H1 (cell line): Measurements from ENCODE around the gene COMMD1. TPM values are rescaled to one million over a fixed set of nuclear protein-coding genes. Genes with fewer than 3 reads are reported as not detected.

Source experiments
- CTCF ChIA-PET: fragments of 300-600 bp; sonication (Branson Sonifier 250); formaldehyde crosslinking; loops from one replicate; lab custom pipeline; 2021; ENCODE audit not compliant: partially characterized antibody; lab: Charles Lee
- POLR2A ChIA-PET: fragments of 300-600 bp; sonication (Branson Sonifier 250); formaldehyde crosslinking; loops from one replicate; lab custom pipeline; 2021; ENCODE audit warnings: inconsistent platforms; ENCODE audit not compliant: partially characterized antibody; lab: Charles Lee
- DNase-seq, 2 experiments: peaks; one replicate each; pipeline versions ENCODE4 v3.0.0 to v3.0.0-alpha.2; 2010 to 2022; ENCODE audit warnings: low spot score in 2 of 2, low read depth in 1 of 2, mixed read lengths in 1 of 2
- FAIRE-seq: peaks from 2 replicates; lab custom pipeline; 2011; peaks lifted over from hg19 to GRCh38; lab: Jason Lieb, UNC
- H2AFZ ChIP-seq: 2 replicates; pipeline ENCODE4 v1.8.1; 2012; ENCODE audit warnings: low read length, inconsistent platforms
- H2AK5ac ChIP-seq: 2 replicates; pipeline ENCODE4 v1.6.1; 2013; ENCODE audit warnings: low read depth, low read length
- H2BK120ac ChIP-seq: replicated peaks from 2 replicates; pipeline ENCODE3; 2013; ENCODE audit warnings: low read depth, low read length, inconsistent platforms
- H2BK12ac ChIP-seq: 2 replicates; pipeline ENCODE4 v1.6.1; 2013; ENCODE audit warnings: low read depth, low read length
- H2BK15ac ChIP-seq: 2 replicates; pipeline ENCODE4 v1.6.1; 2013; ENCODE audit warnings: low read length
- H2BK20ac ChIP-seq: 2 replicates; pipeline ENCODE4 v1.6.1; 2013; ENCODE audit warnings: low read length
- H2BK5ac ChIP-seq: 2 replicates; pipeline ENCODE4 v1.6.1; 2013; ENCODE audit warnings: low read depth, low read length
- H3K14ac ChIP-seq: 2 replicates; pipeline ENCODE4 v1.6.1; 2013; ENCODE audit warnings: inconsistent platforms; ENCODE audit not compliant: insufficient read length
- H3K18ac ChIP-seq: 2 replicates; pipeline ENCODE4 v1.6.1; 2013; ENCODE audit warnings: low read length; ENCODE audit errors: extremely low read depth
- H3K23ac ChIP-seq: 2 replicates; pipeline ENCODE4 v1.6.1; 2013; ENCODE audit warnings: inconsistent platforms; ENCODE audit not compliant: insufficient read length
- H3K23me2 ChIP-seq: 2 replicates; pipeline ENCODE4 v1.6.1; 2013; ENCODE audit warnings: low read depth, low read length
- H3K27ac ChIP-seq: 2 replicates; pipeline ENCODE4 v1.6.1; 2011; ENCODE audit warnings: low read depth, low read length, inconsistent platforms
- H3K27me3 ChIP-seq, 4 experiments: replicated peaks in 1 of 4; 1 replicate in 1 of 4; 2 replicates in 3 of 4; pipeline versions ENCODE4 v1.6.1 to v1.8.1; 2011 to 2013; ENCODE audit warnings: low read length in 3 of 4, mild to moderate bottlenecking in 3 of 4, inconsistent platforms in 2 of 4, mixed read lengths in 2 of 4, moderate library complexity in 1 of 4; ENCODE audit not compliant: control insufficient read depth in 3 of 4, insufficient read depth in 3 of 4; ENCODE audit errors: extremely low read depth in 1 of 4
- H3K36me3 ChIP-seq, 4 experiments: 2 replicates each; pipeline versions ENCODE4 v1.6.1 to v1.8.1; 2011 to 2013; ENCODE audit warnings: mild to moderate bottlenecking in 4 of 4, low read length in 3 of 4, moderate library complexity in 2 of 4, control low read depth in 1 of 4, inconsistent platforms in 1 of 4; ENCODE audit not compliant: insufficient read depth in 4 of 4, control insufficient read depth in 2 of 4
- H3K4ac ChIP-seq: replicated peaks from 2 replicates; pipeline ENCODE3; 2013; ENCODE audit warnings: low read length, low read depth, mixed read lengths, inconsistent platforms; ENCODE audit not compliant: insufficient read length
- H3K4me1 ChIP-seq, 4 experiments: replicated peaks in 1 of 4; 1 replicate in 1 of 4; 2 replicates in 3 of 4; pipeline versions ENCODE4 v1.6.1 to v1.8.1; 2011 to 2013; ENCODE audit warnings: low read length in 3 of 4, inconsistent platforms in 2 of 4, mixed read lengths in 1 of 4; ENCODE audit not compliant: insufficient read depth in 4 of 4, control insufficient read depth in 3 of 4
- H3K4me2 ChIP-seq, 2 experiments: 2 replicates each; pipeline versions ENCODE4 v1.6.1 to v1.8.1; 2011 to 2013; ENCODE audit warnings: low read depth in 2 of 2, low read length in 2 of 2, control low read depth in 1 of 2, inconsistent platforms in 1 of 2, mild to moderate bottlenecking in 1 of 2; ENCODE audit not compliant: insufficient read depth in 1 of 2
- H3K4me3 ChIP-seq, 4 experiments: fragments of 200-600, 300-600 bp in 1 of 4; sonication (generic), shearing (Covaris generic), sonication (Bioruptor Twin) in 1 of 4; 2 replicates each; pipeline versions ENCODE4 v1.5.1 to v1.8.1; 2011 to 2016; ENCODE audit warnings: low read length in 4 of 4, low read depth in 3 of 4, control low read depth in 2 of 4, inconsistent platforms in 2 of 4, mild to moderate bottlenecking in 2 of 4, mixed read lengths in 1 of 4, moderate library complexity in 1 of 4; ENCODE audit not compliant: insufficient read depth in 2 of 4; ENCODE audit errors: extremely low read depth in 1 of 4
- H3K56ac ChIP-seq: replicated peaks from 2 replicates; pipeline ENCODE3; 2013; ENCODE audit warnings: low read depth, mild to moderate bottlenecking, mixed read lengths, low read length, inconsistent platforms; ENCODE audit not compliant: insufficient read length
- H3K79me1 ChIP-seq: 2 replicates; pipeline ENCODE4 v1.6.1; 2013; ENCODE audit warnings: low read depth, low read length, control low read depth
- H3K79me2 ChIP-seq, 2 experiments: 2 replicates each; pipeline versions ENCODE4 v1.6.1 to v1.8.1; 2012 to 2013; ENCODE audit warnings: low read length in 2 of 2, mild to moderate bottlenecking in 2 of 2, inconsistent platforms in 1 of 2; ENCODE audit not compliant: insufficient read depth in 2 of 2, control insufficient read depth in 1 of 2
- H3K9ac ChIP-seq, 4 experiments: replicated peaks in 1 of 4; 1 replicate in 1 of 4; 2 replicates in 3 of 4; pipeline versions ENCODE4 v1.6.1 to v1.8.1; 2011 to 2013; ENCODE audit warnings: low read depth in 3 of 4, low read length in 3 of 4, control low read depth in 2 of 4, mild to moderate bottlenecking in 2 of 4, moderate library complexity in 2 of 4, inconsistent platforms in 1 of 4; ENCODE audit errors: extremely low read depth in 1 of 4
- H3K9me3 ChIP-seq, 2 experiments: 2 replicates each; pipeline versions ENCODE4 v1.6.1 to v1.8.1; 2012 to 2013; ENCODE audit warnings: mild to moderate bottlenecking in 2 of 2, moderate library complexity in 2 of 2, control low read depth in 1 of 2, inconsistent platforms in 1 of 2, low read depth in 1 of 2, low read length in 1 of 2, mixed read lengths in 1 of 2; ENCODE audit not compliant: insufficient read depth in 2 of 2
- H4K20me1 ChIP-seq, 2 experiments: replicated peaks in 1 of 2; 2 replicates each; pipeline versions ENCODE3 to v1.8.1; 2011 to 2013; ENCODE audit warnings: inconsistent platforms in 2 of 2, low read length in 2 of 2, mild to moderate bottlenecking in 1 of 2; ENCODE audit not compliant: insufficient read depth in 2 of 2, control insufficient read depth in 1 of 2
- H4K5ac ChIP-seq: 2 replicates; pipeline ENCODE4 v1.6.1; 2013; ENCODE audit warnings: low read length, low read depth, mixed read lengths, inconsistent platforms; ENCODE audit not compliant: insufficient read length
- H4K8ac ChIP-seq: 2 replicates; pipeline ENCODE4 v1.8.0; 2013; ENCODE audit warnings: mild to moderate bottlenecking, moderate library complexity, low read length, inconsistent platforms; ENCODE audit not compliant: insufficient read depth; ENCODE audit errors: extremely low read depth
- H4K91ac ChIP-seq: replicated peaks from 2 replicates; pipeline ENCODE3; 2013; ENCODE audit warnings: low read length, mixed read lengths, inconsistent platforms; ENCODE audit not compliant: insufficient read length
- ASH2L ChIP-seq: fragments of 200-600, 300-600 bp; sonication (generic); IDR thresholded peaks from one replicate; pipeline ENCODE4 v1.7.1; 2017; ENCODE audit warnings: low read length
- CREB1 ChIP-seq: IDR thresholded peaks from 2 replicates; pipeline ENCODE4 v1.6.1; 2012; ENCODE audit warnings: inconsistent platforms
- E2F6 ChIP-seq: IDR thresholded peaks from 2 replicates; pipeline ENCODE4 v1.6.1; 2012; ENCODE audit warnings: inconsistent platforms
- FOSL1 ChIP-seq: IDR thresholded peaks from 2 replicates; pipeline ENCODE4 v1.6.1; 2011; ENCODE audit warnings: mild to moderate bottlenecking, low read depth, low read length, moderate library complexity; ENCODE audit not compliant: insufficient read depth
- JUN ChIP-seq: IDR thresholded peaks from 2 replicates; pipeline ENCODE4 v1.6.1; 2011; ENCODE audit warnings: low read depth, mild to moderate bottlenecking, improper control_type of control experiment, low read length
- KDM4A ChIP-seq: IDR thresholded peaks from one replicate; pipeline ENCODE4 v1.7.1; 2012; ENCODE audit warnings: low read depth, mild to moderate bottlenecking, moderate library complexity, low read length, inconsistent platforms; ENCODE audit not compliant: severe bottlenecking
- PHF8 ChIP-seq: fragments of 200-600 bp; sonication (generic); conservative IDR thresholded peaks from 2 replicates; pipeline ENCODE4 v1.7.1; 2012; ENCODE audit warnings: low read depth, mild to moderate bottlenecking, inconsistent platforms, low read length, moderate library complexity
- POLR2AphosphoS5 ChIP-seq: IDR thresholded peaks from 2 replicates; pipeline ENCODE4 v1.6.1; 2011; ENCODE audit warnings: low read depth, low read length
- POU5F1 ChIP-seq: IDR thresholded peaks from 2 replicates; pipeline ENCODE4 v1.6.1; 2011; ENCODE audit warnings: low read depth, mild to moderate bottlenecking, low read length, moderate library complexity
- SIN3A ChIP-seq, 2 experiments: IDR thresholded peaks in 1 of 2; conservative IDR thresholded peaks in 1 of 2; 2 replicates each; pipeline ENCODE4 v1.6.1; 2011 to 2012; ENCODE audit warnings: low read length in 2 of 2, improper control_type of control experiment in 1 of 2, low read depth in 1 of 2, mild to moderate bottlenecking in 1 of 2
- SP4 ChIP-seq: IDR thresholded peaks from 2 replicates; pipeline ENCODE4 v1.6.1; 2012; ENCODE audit warnings: low read length, inconsistent platforms
- WGBS, 2 experiments: shearing (Covaris generic) in 1 of 2; methylation state at CpG; one replicate each; pipeline versions ENCODE4 v1.1.6 to v1.1.7; 2013 to 2015; ENCODE audit warnings: low lambda C conversion rate in 2 of 2, mixed read lengths in 2 of 2, inconsistent platforms in 1 of 2, low coverage in 1 of 2, missing lambda C conversion rate in 1 of 2; ENCODE audit not compliant: insufficient replicate concordance in 2 of 2, insufficient coverage in 1 of 2, insufficient read length in 1 of 2; ENCODE audit errors: extremely low coverage in 1 of 2, missing lambda C conversion rate in 1 of 2; 5-methylcytosine and 5-hydroxymethylcytosine counted together
- polyA plus RNA-seq, 7 experiments: library from polyadenylated mRNA; depleted of rRNA in 3 of 7; stranded (reverse) in 5 of 7; unstranded in 2 of 7; fragments of >200 nt in 5 of 7; fragments of 200-250 nt in 2 of 7; gene quantifications; 1 replicate in 5 of 7; 2 replicates in 1 of 7; 4 replicates in 1 of 7; pipeline versions ENCODE4 v1.2.1 to v1.2.3, GENCODE V29; 2011 to 2013; ENCODE audit warnings: missing spikeins in 2 of 7, mixed read lengths in 2 of 7
- total RNA-seq: library from RNA; stranded (reverse); fragmentation: NEBNext Ultra II Directional; extraction: Animal tissue kit (Norgen Biotek cat#: 25700); gene quantifications from 2 replicates; pipeline ENCODE4 v1.2.1, GENCODE V29; 2021

The COMMD1 gene
- total and polyA plus RNA-seq, 2 of the 8 experiments (the other 6 are each of a cell fraction or from before 2014, with no cell fraction given): 23.5 to 28.3 TPM

GRCh38 chr2:61888267-61889055 lies 17.0 kb upstream of the COMMD1 start, which contains the start of gene CCT4:
TSS of gene CCT4 (minus strand) at chr2:61888656. CDS start at chr2:61888507, 149 bp downstream.
- Histone ChIP-seq H2AFZ (peak within 1 kb of the TSS; percentile 64; the same call in 1 of the 2 replicates), H3K27ac (peak within 1 kb of the TSS; percentile 97), H4K5ac (peak within 1 kb of the TSS; percentile 97), H3K4me3 (peak within 1 kb of the TSS; percentile 96 to 100 (median 98)), H2BK12ac (no peak within 1 kb of the TSS; the same call in 1 of the 2 replicates), H3K18ac (peak within 1 kb of the TSS; percentile 96), H4K91ac (peak within 1 kb of the TSS; percentile 48), H3K9me3 (no peaks in the 10 kb centered on the region), H2BK20ac (no peak within 1 kb of the TSS), H2BK120ac (no peak within 1 kb of the TSS), H4K20me1 (peaks cover 7 to 9% of the 10 kb centered on the region in 2 experiments), H2AK5ac (peak within 1 kb of the TSS; percentile 17; the same call in 1 of the 2 replicates), H2BK5ac (peak within 1 kb of the TSS; percentile 95), H3K23ac (no peak within 1 kb of the TSS), H3K36me3 (peaks cover 8 to 28% (median 15%) of the 10 kb centered on the region in 4 experiments; a peak in 6 of 8 replicates), H3K9ac (peak within 1 kb of the TSS; percentile 92 to 97 (median 96)), H3K27me3 (no peaks in the 10 kb centered on the region), H3K4me2 (peak within 1 kb of the TSS; percentile 72 to 90), H4K8ac (peak within 1 kb of the TSS; percentile 99), H3K23me2 (peaks cover 9% of the 10 kb centered on the region), H3K79me2 (peaks cover 29 to 46% of the 10 kb centered on the region in 2 experiments), H2BK15ac (no peak within 1 kb of the TSS), H3K79me1 (peaks cover 4% of the 10 kb centered on the region; the same call in 1 of the 2 replicates), H3K56ac (peak within 1 kb of the TSS; percentile 60), H3K4ac (no peak within 1 kb of the TSS), H3K4me1 (peaks cover 0 to 2% (median 0%) of the 10 kb centered on the region in 4 experiments; a peak in 3 of 7 replicates), H3K14ac (no peak within 1 kb of the TSS)
- WGBS, 2 experiments: 3% methylated on average over 74 of the region's 74 CpGs; no CpG with 5 or more reads in 1 of the 2 experiments
- ChIA-PET POLR2A (interaction anchor here (0.6 to 3.5 kb wide), 7 partner anchors 10 to 445 kb away, joined by 3 to 26 read pairs (median 5); partner anchors contain the start of gene XPO1), CTCF (no interaction called here)
- FAIRE-seq (no peak), DNase-seq (peak; percentile 46 to 99)
- no peak for TF ChIP-seq E2F6
- TF ChIP-seq PHF8: peak; percentile 96
- TF ChIP-seq CREB1: peak; percentile 100
- peak; percentile 35 to 77; a peak in 2 of 4 replicates for TF ChIP-seq SIN3A (conservative IDR thresholded peaks at IDR 0.05 in 1 of 2, IDR thresholded peaks at IDR 0.05 in 1 of 2; ENCODE audit: low read depth in 1 of 2, low read length in 2 of 2)
- TF ChIP-seq SP4: peak; percentile 98
- 0 out of 2 replicates have a peak, but pooled peaks have one; percentile 7 for TF ChIP-seq FOSL1
- TF ChIP-seq JUN: no peak
- peak; percentile 97 for TF ChIP-seq ASH2L
- TF ChIP-seq KDM4A: peak; percentile 96
- no peak for TF ChIP-seq POU5F1
- peak; percentile 97 for TF ChIP-seq POLR2AphosphoS5
